Activated CD4-positive, alpha-beta T cell treated with anti-CD3 and anti-CD28 coated beads, Interleukin-2, amount 50 U/mL, for 1 hour (primary cell): ENCODE data around the gene WFS1.

Source experiments
- DNase-seq: peaks from one replicate; pipeline ENCODE4 v3.0.0-alpha.2; 2020

WFS1 gene, protein sequence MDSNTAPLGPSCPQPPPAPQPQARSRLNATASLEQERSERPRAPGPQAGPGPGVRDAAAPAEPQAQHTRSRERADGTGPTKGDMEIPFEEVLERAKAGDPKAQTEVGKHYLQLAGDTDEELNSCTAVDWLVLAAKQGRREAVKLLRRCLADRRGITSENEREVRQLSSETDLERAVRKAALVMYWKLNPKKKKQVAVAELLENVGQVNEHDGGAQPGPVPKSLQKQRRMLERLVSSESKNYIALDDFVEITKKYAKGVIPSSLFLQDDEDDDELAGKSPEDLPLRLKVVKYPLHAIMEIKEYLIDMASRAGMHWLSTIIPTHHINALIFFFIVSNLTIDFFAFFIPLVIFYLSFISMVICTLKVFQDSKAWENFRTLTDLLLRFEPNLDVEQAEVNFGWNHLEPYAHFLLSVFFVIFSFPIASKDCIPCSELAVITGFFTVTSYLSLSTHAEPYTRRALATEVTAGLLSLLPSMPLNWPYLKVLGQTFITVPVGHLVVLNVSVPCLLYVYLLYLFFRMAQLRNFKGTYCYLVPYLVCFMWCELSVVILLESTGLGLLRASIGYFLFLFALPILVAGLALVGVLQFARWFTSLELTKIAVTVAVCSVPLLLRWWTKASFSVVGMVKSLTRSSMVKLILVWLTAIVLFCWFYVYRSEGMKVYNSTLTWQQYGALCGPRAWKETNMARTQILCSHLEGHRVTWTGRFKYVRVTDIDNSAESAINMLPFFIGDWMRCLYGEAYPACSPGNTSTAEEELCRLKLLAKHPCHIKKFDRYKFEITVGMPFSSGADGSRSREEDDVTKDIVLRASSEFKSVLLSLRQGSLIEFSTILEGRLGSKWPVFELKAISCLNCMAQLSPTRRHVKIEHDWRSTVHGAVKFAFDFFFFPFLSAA

DNA sequence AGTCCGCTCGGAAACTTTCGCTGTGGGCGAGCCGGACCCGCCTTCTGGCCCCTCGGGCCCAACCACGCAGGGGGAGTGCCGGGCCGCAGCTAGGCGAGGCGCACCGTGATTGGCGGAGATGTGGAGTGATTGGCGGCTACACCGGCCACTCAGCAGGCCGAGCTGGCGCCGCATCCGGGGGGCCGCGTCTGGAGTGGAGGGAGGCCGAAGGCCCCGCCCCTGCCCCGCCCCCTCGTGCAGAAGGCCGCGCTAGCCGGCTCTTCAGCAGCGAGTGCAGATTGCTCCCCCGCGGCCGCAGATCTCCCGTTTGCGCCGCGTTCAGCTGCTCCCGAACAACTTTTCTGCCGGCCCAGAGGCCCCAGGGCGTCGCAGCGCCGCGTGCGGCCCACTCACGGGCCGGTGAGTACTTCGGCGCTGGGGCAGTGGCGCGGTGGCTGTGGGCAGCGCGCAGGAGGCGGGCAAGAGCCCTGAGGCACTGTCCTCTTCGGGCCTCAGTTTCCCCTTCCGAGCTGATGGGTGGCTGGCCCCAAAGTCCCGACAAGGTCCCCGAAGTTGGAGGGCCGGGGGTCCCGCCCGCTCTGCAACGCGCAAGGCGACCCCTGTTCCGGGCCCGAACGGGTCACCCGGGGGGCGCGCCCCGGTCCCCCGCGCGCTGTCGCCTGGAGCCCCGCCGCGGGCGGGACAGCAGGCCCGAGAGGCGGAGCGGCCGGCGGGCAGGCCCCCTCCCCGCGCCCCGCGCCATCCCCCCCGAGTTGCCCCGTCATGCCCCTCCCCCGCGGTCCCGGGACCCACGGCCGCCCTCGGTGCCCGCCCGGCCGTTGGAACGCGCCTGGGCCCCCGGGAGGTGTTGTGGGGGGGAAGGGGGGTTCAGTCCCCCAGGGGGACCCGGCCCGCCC, at the start of gene WFS1:
Gene WFS1, plus strand, starts transcription at position 235 of the 896 bp plus-strand sequence. CDS start 7,606 bp downstream, outside the sequence.
- DNase-seq: peak; percentile 96

DNA sequence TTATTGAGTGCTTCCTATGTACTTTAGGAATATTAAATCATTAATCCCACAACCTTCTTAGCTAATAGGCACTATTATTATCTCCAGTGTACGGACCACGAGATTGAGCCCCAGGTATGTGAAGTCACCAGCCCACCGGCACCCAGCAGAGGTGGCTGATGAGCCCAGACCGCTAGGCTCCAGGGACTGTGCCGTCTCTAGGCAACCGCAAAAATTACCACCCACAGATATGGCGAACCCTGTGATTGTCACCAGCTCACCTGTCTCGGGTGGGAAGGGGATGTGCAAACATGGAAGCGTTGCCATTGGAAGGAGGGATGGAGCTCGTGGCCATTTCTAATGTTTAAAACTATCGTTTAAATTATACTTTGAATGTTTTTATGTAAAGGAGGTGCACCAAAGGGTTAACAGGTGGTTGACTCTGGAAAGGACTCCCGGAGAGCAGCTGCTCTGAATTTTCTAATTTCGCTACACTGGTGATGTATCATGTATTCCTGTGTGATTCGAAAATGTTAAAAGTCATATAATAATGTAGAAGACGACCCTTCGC, 48.3 kb upstream of the WFS1 start:
- no peak for DNase-seq

DNA sequence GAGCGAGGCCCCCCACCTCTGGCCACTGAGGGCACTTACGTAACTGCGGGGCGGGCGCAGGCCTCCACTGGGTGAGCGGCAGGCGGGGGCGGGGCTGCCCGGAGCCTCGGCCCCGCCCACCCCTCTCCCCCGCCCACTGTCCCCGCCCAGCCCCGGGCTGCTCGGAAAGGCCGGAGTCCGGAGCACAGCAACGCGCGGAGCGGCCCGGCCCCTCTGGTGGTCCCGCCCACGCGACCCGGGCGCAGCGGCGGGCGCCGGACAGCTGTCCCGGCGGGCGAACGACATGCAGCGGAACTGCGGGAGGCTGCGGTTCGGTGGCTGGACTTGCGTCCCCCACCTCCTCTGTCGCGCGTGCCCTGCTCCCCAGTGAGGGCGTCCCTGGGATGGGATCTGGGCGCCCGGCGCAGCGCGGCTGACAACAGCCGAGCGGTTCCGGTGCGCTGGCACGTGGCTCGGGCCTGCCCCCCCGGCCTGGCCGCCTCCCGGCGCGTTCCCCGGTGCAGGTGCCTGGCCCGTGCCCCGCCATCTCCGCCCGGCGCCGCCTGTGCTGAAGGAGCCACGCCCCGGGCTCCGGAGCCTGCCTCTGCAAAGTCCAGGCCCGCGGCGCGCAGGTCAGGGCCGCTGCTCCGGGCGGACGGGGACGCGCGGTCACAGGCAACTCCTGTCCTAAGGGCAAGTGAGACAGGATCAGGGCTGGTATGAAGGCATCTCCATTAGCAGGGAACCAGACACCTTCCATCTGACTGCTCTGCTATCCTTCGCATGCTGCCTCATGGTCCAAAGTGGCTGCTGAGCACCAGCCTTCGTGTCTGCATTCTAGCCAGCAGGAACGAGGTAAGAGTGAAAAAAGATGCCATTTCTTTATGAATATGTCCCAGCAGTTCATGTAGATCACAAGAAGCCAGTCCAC, 47.5 kb upstream of the WFS1 start:
- DNase-seq: peak; percentile 11

DNA sequence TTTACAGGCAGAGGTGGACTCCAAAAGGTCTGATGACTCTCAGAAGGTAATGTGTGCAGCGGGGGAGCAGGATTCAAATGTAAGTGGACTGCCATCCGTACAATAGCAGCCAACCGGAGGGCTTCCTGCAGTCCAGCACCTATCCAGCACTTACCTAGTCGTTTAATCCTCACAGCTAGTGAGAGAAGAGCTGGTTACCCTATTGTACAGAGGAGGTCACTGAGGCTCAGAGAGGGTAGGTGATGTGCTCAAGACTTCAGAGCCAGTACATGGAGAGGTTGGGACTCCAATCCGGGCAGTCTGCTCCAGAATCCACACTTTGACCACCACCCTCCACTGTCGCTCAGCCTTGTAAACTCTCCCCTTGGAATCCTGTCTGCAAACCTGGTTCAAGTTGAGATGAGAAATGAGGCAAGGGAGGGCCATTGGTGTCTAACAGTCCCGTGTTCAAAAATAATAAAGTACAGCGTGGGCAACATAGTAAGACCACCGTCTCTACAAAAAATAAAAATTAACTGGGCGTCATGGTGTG, 46.8 kb upstream of the WFS1 start:
- DNase-seq: no peak

DNA sequence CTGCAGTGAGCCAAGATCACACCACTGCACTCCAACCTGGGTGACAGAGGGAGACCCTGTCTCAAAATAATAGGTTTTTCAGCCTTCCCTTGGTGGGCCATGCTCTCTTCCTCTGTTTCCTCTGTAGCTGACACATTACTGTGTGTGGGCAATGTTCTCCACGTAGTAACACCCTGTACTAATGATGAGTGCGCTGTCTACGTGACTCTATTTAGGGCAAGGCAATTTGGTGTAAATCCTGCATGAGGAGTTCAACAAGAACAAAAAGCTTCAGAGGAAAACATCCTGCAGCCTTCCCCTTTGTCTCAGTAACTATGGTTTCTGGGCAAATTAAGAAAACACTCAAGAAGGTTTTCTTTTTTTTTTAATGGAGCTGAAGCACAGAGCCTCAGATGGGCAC, 44.9 kb upstream of the WFS1 start:
- DNase-seq: no peak

DNA sequence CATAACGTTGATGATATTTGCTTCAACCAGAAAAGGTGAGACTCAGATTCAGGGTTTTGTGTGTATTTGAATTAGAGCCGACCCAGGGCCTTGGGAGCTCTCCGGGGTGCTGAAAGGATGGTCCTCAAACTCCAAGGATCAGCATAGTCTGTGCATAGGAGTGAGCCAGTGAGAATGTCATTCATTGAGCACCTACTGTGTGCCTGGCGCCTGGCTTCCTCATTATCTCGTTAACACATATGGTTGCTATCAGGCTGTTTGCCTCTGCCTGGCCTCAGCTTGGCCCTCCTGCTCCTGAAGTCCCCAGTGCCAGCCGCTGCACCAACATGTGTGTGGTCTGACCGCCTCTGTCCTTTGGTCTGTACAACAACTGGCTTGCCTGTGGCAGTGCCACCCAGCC, 44.2 kb upstream of the WFS1 start:
- DNase-seq: no peak

DNA sequence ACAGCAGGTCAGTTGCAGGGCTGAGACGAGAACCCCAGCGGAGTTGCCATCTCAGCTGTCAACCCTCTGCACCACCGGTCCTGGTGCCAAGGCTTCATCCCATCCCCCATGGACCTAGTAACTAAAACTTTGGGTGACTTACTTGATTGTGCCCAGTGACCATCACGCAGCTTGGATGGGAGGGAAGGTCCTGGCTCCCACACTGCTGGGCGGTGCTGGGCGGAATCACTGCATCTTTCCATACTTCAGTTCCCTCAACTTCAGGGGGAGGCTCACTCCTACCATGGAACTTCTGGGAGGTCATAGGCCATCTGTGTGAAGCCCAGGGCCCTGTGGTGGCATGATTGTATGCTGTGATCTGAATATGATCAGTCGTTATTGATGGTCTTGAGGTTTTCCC, 43.1 kb upstream of the WFS1 start:
- no peak for DNase-seq

DNA sequence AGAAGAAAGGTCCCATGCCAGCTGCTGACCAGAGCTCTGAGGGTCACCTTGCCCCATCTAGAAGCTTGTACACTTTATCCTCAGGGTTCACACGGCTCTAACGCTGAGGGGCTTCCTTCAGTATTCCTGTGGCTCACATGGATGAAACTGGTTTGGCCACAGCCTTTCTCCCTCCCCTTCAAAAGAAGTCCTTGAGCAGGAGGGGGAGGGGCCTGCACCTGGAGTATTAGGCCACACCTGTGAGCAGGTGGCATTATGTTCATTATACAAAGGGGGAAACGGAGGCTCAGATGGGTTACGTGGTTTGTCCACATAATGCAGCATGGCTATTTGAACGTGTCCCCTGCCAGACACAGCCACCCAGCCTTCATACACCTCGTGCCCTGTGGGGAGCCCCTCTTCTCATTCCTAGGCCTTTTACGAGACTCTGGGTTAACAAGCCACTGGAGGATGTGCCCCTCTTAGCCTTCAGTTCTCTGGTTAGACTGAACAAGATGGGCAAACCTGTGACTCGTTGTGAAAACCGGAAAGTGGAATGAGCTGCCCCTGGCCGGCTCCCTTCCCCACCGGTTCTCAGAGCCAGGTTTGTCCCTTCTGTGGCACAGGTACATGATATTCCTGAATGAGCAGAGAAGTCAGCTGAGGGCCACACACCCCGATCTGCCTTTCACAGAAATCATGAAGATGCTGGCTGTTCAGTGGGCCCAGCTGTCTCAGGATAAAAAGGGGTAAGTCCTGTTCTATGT, 42.1 kb upstream of the WFS1 start:
- DNase-seq: no peak

DNA sequence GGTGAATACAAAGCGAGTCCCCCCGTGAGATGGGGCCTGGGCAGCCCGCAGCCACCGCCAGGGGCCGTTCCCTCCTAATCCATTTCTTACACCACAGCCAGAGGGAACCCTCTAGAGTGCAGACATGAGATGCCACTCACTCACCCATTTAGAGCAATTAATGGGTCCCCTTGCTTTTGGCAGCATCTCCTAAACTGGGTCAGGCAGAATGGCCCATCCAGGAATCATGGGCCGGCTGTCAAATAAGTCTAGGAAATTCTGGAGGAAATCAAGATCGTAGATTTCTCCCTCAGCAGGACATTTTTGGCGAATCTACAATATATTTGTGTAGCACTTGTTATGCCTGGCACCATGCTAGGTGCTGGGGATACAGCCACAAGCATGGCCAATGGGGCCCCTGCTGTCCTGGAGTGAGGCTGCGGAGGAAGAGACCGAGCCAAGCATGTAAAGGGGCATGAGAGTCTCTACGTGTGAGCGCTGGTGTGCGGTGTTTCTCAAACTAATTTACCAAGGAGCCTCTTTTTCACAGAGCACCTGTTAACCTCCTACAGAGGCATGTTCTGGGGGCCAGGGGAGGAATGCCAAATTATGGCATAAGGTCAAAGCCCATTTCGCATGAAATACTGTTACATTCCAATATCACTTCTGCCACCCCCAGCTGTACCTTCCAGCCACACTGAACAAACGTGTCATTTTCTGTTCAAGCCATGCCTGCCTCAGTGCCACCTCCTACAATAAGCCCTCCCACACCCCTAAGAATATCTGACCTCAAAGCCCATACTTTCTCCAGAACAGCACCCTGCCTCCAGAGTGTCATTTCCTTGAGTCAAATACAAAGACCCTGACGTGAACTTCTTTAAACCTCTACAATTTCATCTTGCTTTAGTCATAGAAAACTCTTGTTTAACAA, 41.2 kb upstream of the WFS1 start:
- no peak for DNase-seq

DNA sequence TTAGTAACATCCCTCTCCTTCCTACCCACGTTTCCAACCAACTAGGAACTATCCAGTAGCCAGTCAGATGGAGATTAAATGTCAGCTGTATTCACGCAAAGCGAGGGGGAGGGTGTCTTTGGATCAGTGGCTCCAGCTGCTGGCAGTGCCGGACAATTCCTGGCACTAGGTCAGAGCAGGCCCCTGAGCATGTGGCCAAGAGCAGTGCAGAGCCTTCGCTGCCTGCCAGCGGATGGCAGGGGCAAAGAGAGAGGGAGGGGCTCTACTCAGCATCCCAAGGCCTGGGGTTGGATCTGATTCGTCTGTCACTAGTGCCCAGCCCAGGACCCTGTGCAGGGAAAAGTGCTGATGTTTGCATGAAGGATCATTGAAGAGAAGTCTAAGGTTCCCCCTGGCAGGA, 40.6 kb upstream of the WFS1 start:
- DNase-seq: no peak

DNA sequence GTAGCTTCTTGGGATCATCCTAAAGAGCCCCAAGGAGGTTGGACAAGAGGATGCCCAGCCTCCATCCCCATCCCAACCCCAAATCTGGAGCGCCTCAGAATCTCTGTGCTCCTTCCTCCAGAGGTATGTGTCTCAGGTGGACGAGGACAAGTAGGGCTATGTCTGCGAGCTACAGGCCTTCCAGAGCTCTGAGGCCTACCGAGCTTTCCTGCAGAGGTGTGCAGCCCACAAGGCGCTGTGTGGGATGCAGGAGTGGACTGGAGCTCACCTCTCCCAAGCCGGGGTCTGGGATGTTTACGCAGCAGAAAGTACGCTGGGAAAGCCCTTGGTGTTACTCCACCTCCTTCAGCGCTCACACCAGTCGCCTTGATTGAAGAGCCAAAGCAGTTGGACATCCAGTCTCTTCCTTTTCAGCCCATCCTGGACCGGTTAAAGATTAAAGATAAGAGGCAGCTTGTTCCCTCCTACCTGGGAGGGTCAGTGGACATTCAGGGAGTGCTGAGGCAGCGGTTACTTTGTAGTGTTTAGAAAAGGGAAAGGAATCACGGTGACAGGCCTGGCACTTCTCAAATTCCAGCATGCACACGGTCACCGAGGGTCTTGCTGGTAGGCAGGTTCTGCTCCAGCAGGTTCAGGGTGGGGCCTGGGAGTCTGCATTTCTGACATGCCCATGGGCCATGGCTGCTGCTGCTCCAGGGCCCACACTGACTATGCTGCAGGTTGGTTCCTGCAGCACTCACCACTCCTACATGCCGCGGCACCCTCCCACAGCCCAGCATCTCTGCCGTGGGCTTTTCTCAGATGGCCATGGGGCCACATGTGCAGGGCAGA, 39.8 kb upstream of the WFS1 start:
- no peak for DNase-seq

DNA sequence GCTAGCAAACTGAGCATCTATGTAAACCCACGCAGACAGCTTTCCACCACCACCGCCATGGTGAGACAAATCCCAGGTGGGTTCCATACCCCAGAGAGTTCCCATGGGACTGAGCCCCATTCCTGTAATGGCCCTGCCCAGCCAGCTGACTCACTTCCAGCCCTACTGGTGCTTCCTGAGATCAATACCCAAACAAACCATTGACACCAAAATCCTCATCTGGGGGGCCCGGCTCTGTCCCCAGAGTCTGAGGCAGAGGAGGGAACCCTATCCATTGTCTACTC, 39.2 kb upstream of the WFS1 start:
- DNase-seq: no peak

DNA sequence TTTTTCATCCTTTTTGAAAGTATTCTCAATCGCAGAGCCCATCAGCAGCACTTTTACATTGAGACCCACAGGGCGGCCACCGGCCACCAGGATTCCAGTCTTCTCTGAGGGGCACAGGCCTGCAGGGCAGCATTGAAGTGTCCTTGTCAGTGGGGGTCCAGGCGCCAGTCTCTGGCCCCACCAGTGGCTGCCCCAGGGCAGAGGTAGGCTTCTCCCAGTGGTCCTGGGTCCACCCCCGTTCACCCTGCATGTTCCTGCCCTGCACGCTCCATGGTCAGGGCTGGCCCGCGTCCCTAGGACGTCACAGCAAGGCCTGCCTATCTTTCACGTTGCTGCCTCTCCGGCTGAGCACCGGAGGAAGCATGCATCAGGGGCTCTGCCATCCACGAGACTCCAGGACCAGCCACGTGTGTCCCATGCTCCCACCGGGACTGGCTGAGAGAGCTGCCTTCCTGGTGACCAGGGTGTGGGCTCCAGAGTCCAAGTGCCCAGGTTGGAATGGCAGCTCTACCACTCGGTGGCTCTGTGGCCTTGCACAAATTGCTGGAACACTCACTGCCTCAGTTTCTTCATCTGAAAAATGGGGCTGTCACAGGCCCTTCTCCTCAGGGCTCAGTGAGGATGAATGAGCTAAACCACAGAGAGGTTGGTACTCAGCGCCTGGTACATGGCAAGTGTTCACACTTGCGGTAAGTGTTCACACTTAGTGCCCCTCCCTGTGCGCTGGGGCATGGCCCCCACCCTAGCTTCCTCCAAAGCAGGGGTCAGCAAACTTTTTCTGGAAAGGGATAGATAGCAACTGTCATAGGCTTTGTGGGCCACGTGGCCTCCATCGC, 38.6 kb upstream of the WFS1 start:
- DNase-seq: no peak

DNA sequence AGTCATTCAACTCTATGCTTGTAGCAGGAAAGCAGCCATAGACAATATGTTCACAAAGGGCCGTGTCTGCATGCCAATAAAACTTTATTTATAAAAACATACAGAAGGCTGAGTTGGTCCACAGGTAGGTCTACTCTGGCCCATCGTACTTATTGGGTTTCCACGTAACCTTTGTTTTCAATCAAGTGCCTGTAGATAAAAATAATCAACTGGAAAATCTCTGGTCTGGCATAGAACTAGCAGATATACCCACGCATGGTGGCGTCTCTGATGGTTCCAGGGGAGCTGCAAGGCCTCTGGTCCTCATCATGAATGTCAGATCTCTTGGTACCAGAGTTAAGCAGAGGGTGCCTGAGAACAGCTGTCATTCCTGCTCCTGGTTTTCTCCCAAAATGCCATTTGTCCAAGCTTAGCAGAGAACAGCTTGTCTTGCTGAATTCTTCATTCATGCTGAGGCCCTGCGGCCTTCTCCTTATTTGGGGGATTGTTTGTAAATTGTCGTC, 37.9 kb upstream of the WFS1 start:
- DNase-seq: no peak

DNA sequence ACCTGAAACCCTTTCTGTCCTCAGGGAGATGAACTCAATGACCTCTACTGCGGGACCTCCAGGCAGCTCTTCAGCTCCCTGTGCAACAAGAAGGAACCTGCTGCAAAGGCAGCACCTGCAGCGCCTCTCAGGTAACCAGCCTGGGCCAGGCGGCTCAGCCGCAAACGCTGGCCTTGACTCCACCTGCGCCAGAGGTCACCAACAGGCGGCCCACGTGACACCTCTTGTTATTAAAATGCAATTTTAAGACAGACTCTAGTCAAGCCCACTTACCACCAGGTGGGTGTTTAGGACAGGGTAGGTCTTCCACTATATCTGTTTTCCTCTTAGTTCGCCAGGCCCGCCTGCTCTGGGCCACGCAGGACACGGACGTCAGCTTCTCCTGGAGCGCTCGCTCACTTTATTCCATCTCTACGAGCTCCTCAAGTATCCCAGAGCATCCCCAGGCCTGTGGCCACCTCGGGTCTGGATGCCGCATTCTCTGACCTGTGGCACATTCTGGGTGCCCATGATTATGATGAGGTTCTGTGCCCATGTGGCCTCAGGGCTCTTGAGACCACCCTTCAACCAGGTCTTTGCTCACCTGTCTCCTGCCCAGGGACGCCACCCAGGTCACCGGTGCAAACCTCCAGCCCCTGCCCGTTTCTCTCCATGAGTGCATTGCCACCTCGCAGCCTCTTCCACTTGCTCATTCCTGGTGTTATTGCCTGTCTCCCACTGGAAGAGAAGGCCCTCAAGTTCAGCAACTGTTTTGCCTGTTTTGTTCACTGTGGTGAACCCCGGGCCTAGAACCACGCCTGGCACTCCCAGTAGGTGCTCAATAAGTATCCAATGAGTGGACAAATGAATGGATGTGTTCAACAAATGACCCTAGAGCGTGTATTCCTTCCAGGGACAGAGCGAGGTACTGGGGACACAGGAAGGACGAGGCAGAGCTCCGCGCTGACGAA, 36.5 kb upstream of the WFS1 start:
- no peak for DNase-seq

DNA sequence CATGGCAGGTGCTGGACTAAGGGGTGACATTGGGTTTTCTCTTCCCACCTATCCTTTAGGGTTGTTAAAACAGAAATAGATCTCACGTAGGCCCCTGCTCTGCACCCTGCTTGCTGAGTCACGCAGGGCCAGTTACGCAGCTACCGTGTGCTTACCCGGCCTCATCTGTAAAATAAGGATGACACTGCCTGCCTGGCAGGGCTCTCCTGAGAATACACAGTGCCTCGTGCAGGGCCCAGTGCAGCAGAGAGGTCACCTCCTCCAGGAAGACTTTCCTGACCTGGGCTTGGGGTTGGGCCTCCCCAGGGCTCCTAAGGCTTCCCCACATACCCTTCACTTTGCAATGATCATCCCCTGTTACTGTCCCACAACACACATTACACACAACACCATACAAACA, 35.7 kb upstream of the WFS1 start:
- DNase-seq: no peak
